Cortex of kidney (tissue), 1 donor: ENCODE results near the gene MROH2B.

ENCODE experiments used
- DNase-seq: peaks from one replicate; lab custom pipeline; 2025; lab: John Stamatoyannopoulos, UW

Gene MROH2B

DNA sequence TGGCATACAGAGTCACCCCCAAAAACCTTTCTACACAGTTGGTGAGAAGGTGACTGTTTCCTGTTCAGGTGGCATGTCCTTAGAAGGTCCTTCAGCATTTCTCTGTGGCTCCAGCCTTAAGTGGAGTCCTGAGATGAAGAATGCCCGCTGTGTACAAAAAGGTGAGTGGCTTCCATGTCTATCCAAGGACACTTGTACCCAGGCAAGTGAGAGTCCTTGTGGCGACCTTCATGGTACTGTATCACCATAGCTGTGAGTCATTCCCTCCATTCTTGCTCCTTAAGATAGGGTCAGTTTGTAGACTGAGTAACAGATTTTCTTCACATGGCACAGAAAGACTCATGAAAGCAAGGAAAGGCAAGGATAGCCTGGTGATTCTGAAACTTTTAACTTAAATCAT lies 98.7 kb downstream of the MROH2B start:
- DNase-seq, result no peak

DNA sequence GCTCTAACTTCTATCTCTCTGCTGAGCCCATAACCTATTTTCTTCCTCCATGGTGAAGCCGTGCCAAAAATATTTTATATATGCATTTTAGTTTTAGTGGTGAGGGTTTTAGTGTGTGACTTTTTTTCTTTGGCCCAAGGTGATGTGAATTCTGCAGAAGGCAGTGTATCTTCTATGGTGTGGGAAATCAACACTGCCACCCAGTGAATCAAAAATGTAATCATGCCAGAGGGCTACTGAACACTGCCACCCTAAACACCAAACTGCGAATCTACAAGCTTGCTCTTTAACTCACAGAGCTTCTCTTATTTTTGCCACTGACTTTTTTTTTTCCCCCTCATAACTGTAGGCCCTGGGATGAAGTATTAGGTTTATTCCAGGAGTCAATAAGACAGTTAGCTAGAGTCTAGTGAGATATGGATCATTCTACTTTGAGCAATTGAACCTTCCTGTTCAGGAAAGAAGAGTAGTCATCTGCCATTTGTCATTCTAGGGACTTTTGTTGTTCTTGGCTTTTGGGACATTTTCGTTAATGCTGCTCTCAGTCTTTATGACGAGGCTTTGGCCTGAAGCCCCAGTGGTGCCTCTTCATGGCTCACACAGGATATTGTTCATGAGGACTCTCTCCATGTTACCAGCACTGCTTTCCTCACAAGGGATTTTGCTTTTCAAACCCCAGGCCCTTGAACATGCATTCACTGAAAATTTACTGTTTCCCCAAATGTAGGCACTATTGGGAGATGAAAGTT lies 108.8 kb downstream of the MROH2B start:
- DNase-seq, result no peak

DNA sequence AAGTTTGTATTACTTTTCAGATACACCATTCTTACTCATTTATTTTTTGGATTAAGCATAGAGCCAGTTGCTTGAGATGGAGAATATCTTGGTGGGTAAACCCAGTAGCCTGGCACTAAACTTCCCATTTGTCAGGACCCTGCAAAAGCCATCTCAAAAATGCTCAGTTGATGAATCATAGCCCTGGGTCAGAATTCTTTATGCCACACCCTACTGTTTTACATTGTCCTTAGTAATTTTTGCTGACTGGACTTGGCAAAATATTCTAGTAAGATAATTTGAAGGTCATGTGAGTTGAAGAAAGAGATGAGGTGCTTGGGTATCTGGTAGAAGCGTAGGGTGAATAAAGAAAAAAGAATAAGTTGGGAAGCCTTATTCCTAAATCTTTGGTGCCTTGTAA lies 111.1 kb downstream of the MROH2B start:
- no peak for DNase-seq

DNA sequence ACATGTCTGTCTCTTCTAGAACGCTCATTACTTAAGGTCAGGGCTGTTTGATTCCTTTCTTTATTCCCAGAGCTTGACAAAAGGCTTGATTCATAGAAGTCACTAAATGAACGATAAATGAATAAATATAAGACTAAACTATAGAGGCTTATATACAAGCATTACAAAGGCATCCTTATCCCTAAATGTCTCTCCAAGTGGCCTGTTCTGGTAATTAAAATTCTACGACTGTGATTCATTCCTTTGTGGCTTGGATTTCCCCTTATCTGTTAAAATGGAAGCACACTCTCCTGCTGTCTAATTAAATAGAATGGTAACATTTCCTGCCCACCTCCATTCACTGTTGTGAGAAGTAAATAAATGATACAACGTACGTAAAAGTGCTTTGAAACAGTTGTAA lies 112.3 kb downstream of the MROH2B start:
- no peak for DNase-seq

DNA sequence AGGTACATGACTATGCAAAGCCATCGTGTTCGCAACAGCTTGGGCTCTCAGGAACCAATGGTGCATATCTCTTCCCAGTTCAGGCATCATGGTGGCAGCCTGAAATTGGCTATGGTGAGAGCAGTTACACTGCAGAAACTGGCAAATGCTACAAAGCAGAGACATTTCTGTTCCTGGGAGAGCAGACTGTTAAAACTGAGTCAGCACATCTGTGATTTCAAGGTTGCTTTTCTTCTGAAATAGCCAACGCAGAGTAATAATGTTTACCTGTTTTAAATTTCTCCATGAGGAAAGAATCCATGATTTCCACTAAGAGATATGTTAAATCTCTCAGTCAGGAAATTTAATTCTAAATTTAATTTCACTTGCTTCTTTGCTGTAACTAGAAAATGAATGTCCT lies 114.1 kb downstream of the MROH2B start:
- DNase-seq, result no peak

DNA sequence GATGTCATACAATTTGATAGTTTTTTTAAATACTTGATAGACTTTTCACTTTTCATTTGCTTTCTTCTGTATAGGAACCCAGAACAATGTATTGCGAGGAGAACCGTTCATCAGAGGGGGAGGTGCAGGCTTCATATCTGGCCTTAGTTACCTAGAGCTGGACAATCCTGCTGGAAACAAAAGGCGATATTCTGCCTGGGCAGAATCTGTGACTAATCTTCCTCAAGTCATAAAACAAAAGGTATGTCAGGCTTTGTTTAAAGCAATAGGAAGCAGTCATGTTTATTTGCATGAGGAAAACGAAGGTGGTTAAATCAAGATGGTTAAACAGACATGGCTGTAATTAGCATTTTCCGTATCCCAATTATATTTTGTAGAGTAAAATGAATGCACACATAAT lies 115.8 kb downstream of the MROH2B start:
- no peak for DNase-seq
